ENCODE results near the gene RRP9.

DNA sequence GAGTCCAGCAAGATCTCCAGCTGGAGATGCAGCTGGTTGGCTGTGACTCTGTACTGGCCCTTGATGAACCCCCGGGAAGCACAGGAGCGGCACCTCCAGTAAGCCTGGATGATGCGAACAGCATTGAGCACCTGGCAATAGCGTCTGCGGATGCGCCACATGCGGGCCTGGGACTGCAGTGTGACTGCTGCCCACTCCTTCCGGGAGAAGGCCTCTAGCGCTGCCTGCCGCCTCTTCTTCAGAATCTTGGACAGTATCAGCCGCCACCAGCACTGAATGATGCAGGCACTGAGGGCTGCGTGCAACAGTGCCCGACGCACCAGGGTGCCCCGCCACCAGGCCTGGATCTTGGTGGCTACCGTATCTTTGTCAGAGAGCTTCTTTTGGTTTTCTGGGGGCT lies 46.8 kb downstream of the RRP9 start:
- TF ChIP-seq, protein P1, sequence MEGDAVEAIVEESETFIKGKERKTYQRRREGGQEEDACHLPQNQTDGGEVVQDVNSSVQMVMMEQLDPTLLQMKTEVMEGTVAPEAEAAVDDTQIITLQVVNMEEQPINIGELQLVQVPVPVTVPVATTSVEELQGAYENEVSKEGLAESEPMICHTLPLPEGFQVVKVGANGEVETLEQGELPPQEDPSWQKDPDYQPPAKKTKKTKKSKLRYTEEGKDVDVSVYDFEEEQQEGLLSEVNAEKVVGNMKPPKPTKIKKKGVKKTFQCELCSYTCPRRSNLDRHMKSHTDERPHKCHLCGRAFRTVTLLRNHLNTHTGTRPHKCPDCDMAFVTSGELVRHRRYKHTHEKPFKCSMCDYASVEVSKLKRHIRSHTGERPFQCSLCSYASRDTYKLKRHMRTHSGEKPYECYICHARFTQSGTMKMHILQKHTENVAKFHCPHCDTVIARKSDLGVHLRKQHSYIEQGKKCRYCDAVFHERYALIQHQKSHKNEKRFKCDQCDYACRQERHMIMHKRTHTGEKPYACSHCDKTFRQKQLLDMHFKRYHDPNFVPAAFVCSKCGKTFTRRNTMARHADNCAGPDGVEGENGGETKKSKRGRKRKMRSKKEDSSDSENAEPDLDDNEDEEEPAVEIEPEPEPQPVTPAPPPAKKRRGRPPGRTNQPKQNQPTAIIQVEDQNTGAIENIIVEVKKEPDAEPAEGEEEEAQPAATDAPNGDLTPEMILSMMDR (IDR thresholded peaks at IDR 0.05) = no peak
- no peak for TF ChIP-seq EZH2 (IDR thresholded peaks at IDR 0.05)
- no peak for TF ChIP-seq EZH2phosphoT487 (IDR thresholded peaks at IDR 0.05)

All from neural progenitor cell (in vitro differentiated cells).